Measurements from ENCODE around the gene IL9.

GRCh38 chr5:135930949-135931295, 35.3 kb upstream of the IL9 start:
- TF ChIP-seq POLR2AphosphoS5 (IDR thresholded peaks at IDR 0.05; ENCODE audit: low read depth, low read length) (no peak), POLR2A (IDR thresholded peaks at IDR 0.05; ENCODE audit: low read depth, low read length) (no peak), PAX5 (IDR thresholded peaks at IDR 0.05; ENCODE audit: insufficient read depth, low read length, severe bottlenecking) (no peak), TAF1 (IDR thresholded peaks at IDR 0.05; ENCODE audit: low read depth, low read length) (no peak), POU2F2 (IDR thresholded peaks at IDR 0.05; ENCODE audit: low read depth, low read length) (no peak)

Measured in GM12891 (cell line).